PC-9 (cell line): ENCODE results near the gene CHST15. TPM values are rescaled to one million over a fixed set of nuclear protein-coding genes. Genes with fewer than 3 reads are reported as not detected.

Experiments
- BruUV-seq: library from RNA; stranded (reverse); fragments of 400-500 nt; replicated peaks from 2 replicates; lab custom pipeline; 2021; lab: Mats Ljungman, UMichigan
- CTCF ChIA-PET: fragments of 300-600 bp; sonication (Branson Sonifier 250); formaldehyde crosslinking; loops from one replicate; lab custom pipeline; 2022; ENCODE audit warnings: antibody characterized with exemption; lab: Charles Lee
- POLR2A ChIA-PET: fragments of 300-600 bp; sonication (Branson Sonifier 250); formaldehyde crosslinking; loops from one replicate; lab custom pipeline; 2022; ENCODE audit warnings: antibody characterized with exemption; ENCODE audit not compliant: unreplicated experiment; lab: Charles Lee
- DNase-seq, 2 experiments: peaks; one replicate each; pipeline versions ENCODE4 v3.0.0 to v3.0.0-alpha.2; 2015 to 2022; ENCODE audit warnings: mixed read lengths in 1 of 2
- H2AFZ ChIP-seq: fragments of 200-600 bp; sonication (generic); 2 replicates; pipeline ENCODE4 v1.8.1; 2017; ENCODE audit warnings: antibody characterized with exemption
- H3F3A ChIP-seq: fragments of 200-600 bp; sonication (generic); 2 replicates; pipeline ENCODE4 v1.8.1; 2017; ENCODE audit warnings: antibody characterized with exemption, mild to moderate bottlenecking, low read depth; ENCODE audit not compliant: insufficient read depth
- H3K27ac ChIP-seq: fragments of 200-600 bp; sonication (generic); 2 replicates; pipeline ENCODE4 v1.6.1; 2016; ENCODE audit warnings: mixed run types
- H3K27me3 ChIP-seq: fragments of 200-600 bp; sonication (generic); 2 replicates; pipeline ENCODE4 v1.6.1; 2016; ENCODE audit warnings: low read depth, mixed run types; ENCODE audit not compliant: insufficient read depth
- H3K36me3 ChIP-seq: fragments of 200-600 bp; sonication (generic); 2 replicates; pipeline ENCODE4 v1.6.1; 2016; ENCODE audit warnings: low read depth, mixed run types
- H3K4me1 ChIP-seq: fragments of 200-600 bp; sonication (generic); replicated peaks from 2 replicates; pipeline ENCODE4 v1.6.1; 2016; ENCODE audit warnings: mixed run types; ENCODE audit not compliant: insufficient read depth
- H3K4me2 ChIP-seq: fragments of 200-600 bp; sonication (generic); 2 replicates; pipeline ENCODE4 v1.6.1; 2017; ENCODE audit warnings: mixed run types
- H3K4me3 ChIP-seq: fragments of 200-600 bp; sonication (generic); 2 replicates; pipeline ENCODE4 v1.6.1; 2016; ENCODE audit warnings: mixed run types
- H3K79me2 ChIP-seq: fragments of 200-600 bp; sonication (generic); 2 replicates; pipeline ENCODE4 v1.6.1; 2017; ENCODE audit warnings: low read depth, mixed run types
- H3K9me2 ChIP-seq: fragments of 200-600 bp; sonication (generic); 2 replicates; pipeline ENCODE4 v1.8.1; 2017; ENCODE audit warnings: mild to moderate bottlenecking; ENCODE audit not compliant: insufficient read depth
- H3K9me3 ChIP-seq: fragments of 200-600 bp; sonication (generic); 2 replicates; pipeline ENCODE4 v1.8.1; 2016; ENCODE audit warnings: low read depth; ENCODE audit not compliant: insufficient read depth
- H4K20me1 ChIP-seq: fragments of 200-600 bp; sonication (generic); 2 replicates; pipeline ENCODE4 v1.8.1; 2017; ENCODE audit not compliant: insufficient read depth
- EZH2 ChIP-seq: fragments of 200-600 bp; sonication (generic); IDR thresholded peaks from 2 replicates; pipeline ENCODE4 v1.8.0; 2017; ENCODE audit warnings: antibody characterized with exemption, low read depth
- intact Hi-C: fragments of 100-400 bp; cut with micrococcal nuclease; formaldehyde crosslinking; loops from one replicate; pipeline ENCODE4 v1.10.0; 2022; ENCODE audit not compliant: unreplicated experiment
- total RNA-seq: library from RNA; stranded (reverse); gene quantifications from 2 replicates; pipeline ENCODE4 v1.2.3, GENCODE V29; 2021
- TF ChIP-seq, protein P1 (sequence below): fragments of 200-600 bp; sonication (generic); conservative IDR thresholded peaks from 2 replicates; pipeline ENCODE4 v1.6.1; 2017; ENCODE audit warnings: mixed run types, antibody characterized with exemption, mild to moderate bottlenecking, moderate library complexity

CHST15 gene
- total RNA-seq, 1 experiment from 2014 or later = 24.6 TPM

DNA sequence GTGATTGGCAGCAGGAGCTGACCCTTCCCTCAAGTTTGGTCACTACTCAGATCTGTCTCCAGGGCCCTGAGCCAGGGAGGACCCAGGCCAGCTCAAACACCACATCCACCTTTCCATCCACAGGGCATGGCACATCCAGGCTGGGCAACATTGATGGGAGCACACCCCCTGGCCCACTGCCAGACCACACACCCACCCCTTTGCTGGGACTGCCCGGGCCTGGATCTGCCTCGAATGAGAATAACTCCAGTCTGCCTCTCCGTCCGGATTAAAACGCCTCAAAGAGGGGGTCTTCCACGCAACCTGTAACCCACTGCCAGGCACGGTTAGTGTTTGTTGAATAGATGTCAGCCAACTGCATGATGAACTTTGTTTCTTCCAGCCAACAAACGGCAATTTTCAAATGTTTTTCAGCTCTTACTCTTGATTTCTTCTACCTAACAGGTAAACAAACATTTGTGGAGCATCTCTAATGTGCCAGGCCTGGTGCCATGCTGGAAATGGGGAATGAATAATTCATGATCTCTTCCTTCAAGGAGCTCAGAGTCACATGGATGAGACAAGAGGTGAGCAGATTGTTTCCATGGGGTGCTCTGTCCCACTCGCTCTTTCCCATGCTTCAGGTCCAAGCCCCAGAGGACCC, 41.0 kb upstream of the CHST15 start:
- Histone ChIP-seq H2AFZ (no peak overlapping the region), H3K9me3 (no peaks in the 10 kb centered on the region), H3K27ac (no peak overlapping the region), H3F3A (no peaks in the 10 kb centered on the region), H3K36me3 (no peaks in the 10 kb centered on the region), H3K4me1 (no peaks in the 10 kb centered on the region), H3K4me3 (no peak overlapping the region), H3K9me2 (no peaks in the 10 kb centered on the region), H3K79me2 (no peaks in the 10 kb centered on the region), H3K4me2 (no peak overlapping the region), H3K27me3 (no peaks in the 10 kb centered on the region), H4K20me1 (no peaks in the 10 kb centered on the region)
- ChIA-PET POLR2A (no interaction called here), CTCF (no interaction called here)
- BruUV-seq = no TSS peak
- DNase-seq = no peak
- intact Hi-C loops = no loop called here
- no peak for TF ChIP-seq EZH2
- TF ChIP-seq, protein P1, sequence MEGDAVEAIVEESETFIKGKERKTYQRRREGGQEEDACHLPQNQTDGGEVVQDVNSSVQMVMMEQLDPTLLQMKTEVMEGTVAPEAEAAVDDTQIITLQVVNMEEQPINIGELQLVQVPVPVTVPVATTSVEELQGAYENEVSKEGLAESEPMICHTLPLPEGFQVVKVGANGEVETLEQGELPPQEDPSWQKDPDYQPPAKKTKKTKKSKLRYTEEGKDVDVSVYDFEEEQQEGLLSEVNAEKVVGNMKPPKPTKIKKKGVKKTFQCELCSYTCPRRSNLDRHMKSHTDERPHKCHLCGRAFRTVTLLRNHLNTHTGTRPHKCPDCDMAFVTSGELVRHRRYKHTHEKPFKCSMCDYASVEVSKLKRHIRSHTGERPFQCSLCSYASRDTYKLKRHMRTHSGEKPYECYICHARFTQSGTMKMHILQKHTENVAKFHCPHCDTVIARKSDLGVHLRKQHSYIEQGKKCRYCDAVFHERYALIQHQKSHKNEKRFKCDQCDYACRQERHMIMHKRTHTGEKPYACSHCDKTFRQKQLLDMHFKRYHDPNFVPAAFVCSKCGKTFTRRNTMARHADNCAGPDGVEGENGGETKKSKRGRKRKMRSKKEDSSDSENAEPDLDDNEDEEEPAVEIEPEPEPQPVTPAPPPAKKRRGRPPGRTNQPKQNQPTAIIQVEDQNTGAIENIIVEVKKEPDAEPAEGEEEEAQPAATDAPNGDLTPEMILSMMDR = no peak

GRCh38 chr10:124132876-124133275, 39.5 kb upstream of the CHST15 start:
- Histone ChIP-seq H3K9me3 (no peaks in the 10 kb centered on the region), H3K79me2 (no peaks in the 10 kb centered on the region), H3K27me3 (no peaks in the 10 kb centered on the region), H3K36me3 (no peaks in the 10 kb centered on the region), H3K4me2 (no peak overlapping the region), H3F3A (no peaks in the 10 kb centered on the region), H3K9me2 (no peaks in the 10 kb centered on the region), H2AFZ (no peak overlapping the region), H3K4me3 (no peak overlapping the region), H4K20me1 (no peaks in the 10 kb centered on the region), H3K27ac (no peak overlapping the region), H3K4me1 (no peaks in the 10 kb centered on the region)
- TF ChIP-seq EZH2 = no peak
- TF ChIP-seq, protein P1 = no peak
- no TSS peak for BruUV-seq
- ChIA-PET CTCF (no interaction called here), POLR2A (interaction anchor here (0.6 kb wide), 1 partner anchor 19 kb away, joined by 3 read pairs; no protein-coding TSS in a partner anchor)
- intact Hi-C loops = no loop called here
- no peak for DNase-seq

DNA sequence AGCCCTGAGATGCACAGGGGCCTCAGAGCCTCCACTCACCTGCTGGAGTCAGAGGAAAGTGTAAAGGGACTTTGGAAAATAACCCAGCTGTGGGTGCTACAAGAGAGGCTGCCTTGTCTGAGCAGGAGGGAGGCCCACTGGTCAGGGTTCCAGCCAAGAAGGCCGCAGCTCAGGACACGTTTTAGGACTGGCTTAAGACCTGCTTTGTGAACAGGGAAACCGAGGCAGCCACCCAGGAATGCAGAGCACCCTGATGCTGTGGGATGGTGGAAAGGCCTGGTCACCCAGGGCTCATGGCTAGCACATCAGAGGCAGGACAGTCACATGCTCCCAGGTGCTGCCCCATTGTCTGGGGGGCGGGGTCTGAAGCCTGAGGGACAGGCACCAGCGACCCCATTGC, 38.9 kb upstream of the CHST15 start:
- BruUV-seq = no TSS peak
- CTCF ChIA-PET = no interaction called here
- no peak for TF ChIP-seq EZH2
- TF ChIP-seq, protein P1 = no peak

More for the DNA sequence above, 38.9 kb upstream of the CHST15 start:
- Histone ChIP-seq H3K9me2 (no peaks in the 10 kb centered on the region), H3K36me3 (no peaks in the 10 kb centered on the region), H3K27ac (no peak overlapping the region), H3F3A (no peaks in the 10 kb centered on the region), H3K9me3 (no peaks in the 10 kb centered on the region), H3K4me2 (no peak overlapping the region), H3K4me3 (no peak overlapping the region), H3K79me2 (no peaks in the 10 kb centered on the region), H4K20me1 (no peaks in the 10 kb centered on the region), H3K27me3 (no peaks in the 10 kb centered on the region), H2AFZ (no peak overlapping the region), H3K4me1 (no peaks in the 10 kb centered on the region)
- POLR2A ChIA-PET = interaction anchor here (0.6 kb wide), 1 partner anchor 19 kb away, joined by 3 read pairs; no protein-coding TSS in a partner anchor
- no peak for DNase-seq
- intact Hi-C loops = no loop called here
